ENCODE data around the gene ABHD14A. TPM values are rescaled to one million over a fixed set of nuclear protein-coding genes. Genes with fewer than 3 reads are reported as not detected.

Gene ABHD14A
- total RNA-seq, 4 donors from 2014 or later, result 20.1 to 52.7 (median 22.6) TPM

GRCh38 chr3:51982352-51982837 lies 7.5 kb downstream of the ABHD14A start:
- WGBS, 2 donors, result 7 to 13% methylated on average over 4 of the region's 4 CpGs
- H3K27ac ChIP-seq, result peak overlapping the region; percentile 81 to 96 (median 93)
- H3K4me1 ChIP-seq, result peaks cover 0 to 42% (median 20%) of the 10 kb centered on the region in 4 donors
- peak overlapping the region; percentile 53 to 76 (median 60) for H3K4me3 ChIP-seq
- DNase-seq (ENCODE audit: low spot score in 2 of 2), result no peak
- H3K27me3 ChIP-seq, result no peaks in the 10 kb centered on the region
- H3K36me3 ChIP-seq, result peaks cover 0 to 32% (median 0%) of the 10 kb centered on the region in 3 donors
- H3K9me3 ChIP-seq, result no peaks in the 10 kb centered on the region
- TF ChIP-seq CTCF (IDR thresholded peaks at IDR 0.05), result peak in 1 of 5 experiments; percentile 43
- no peak for TF ChIP-seq EP300 (IDR thresholded peaks at IDR 0.05)

GRCh38 chr3:51982838-51983577 lies 8.1 kb downstream of the ABHD14A start, which contains the start of gene ACY1:
ACY1 (plus strand) TSS chr3:51983535; CDS start chr3:51984065, 530 bp downstream.
- peak within 1 kb of the TSS; percentile 81 to 96 (median 93) for H3K27ac ChIP-seq
- no peaks in the 10 kb centered on the region for H3K27me3 ChIP-seq
- WGBS, 2 donors, result 1 to 4% methylated on average over 9 to 54 of the region's 68 CpGs
- peak; percentile 67 to 68 for DNase-seq (ENCODE audit: low spot score in 2 of 2)
- no peaks in the 10 kb centered on the region for H3K9me3 ChIP-seq
- peaks cover 0 to 42% (median 20%) of the 10 kb centered on the region in 4 donors for H3K4me1 ChIP-seq
- H3K36me3 ChIP-seq, result peaks cover 0 to 35% (median 0%) of the 10 kb centered on the region in 3 donors
- peak in 1 of 2 donors; percentile 71 for TF ChIP-seq EP300 (IDR thresholded peaks at IDR 0.05)
- peak in 1 of 2 donors; percentile 68 for TF ChIP-seq POLR2A (IDR thresholded peaks at IDR 0.05)
- TF ChIP-seq CTCF (IDR thresholded peaks at IDR 0.05), result peak in 1 of 5 experiments; percentile 8
- H3K4me3 ChIP-seq, result peak within 1 kb of the TSS; percentile 53 to 76 (median 60)

GRCh38 chr3:51983578-51984268 lies 8.9 kb downstream of the ABHD14A start:
- no peak for DNase-seq (ENCODE audit: low spot score in 2 of 2)
- H3K4me1 ChIP-seq, result peaks cover 0 to 42% (median 20%) of the 10 kb centered on the region in 4 donors
- peaks cover 0 to 40% (median 0%) of the 10 kb centered on the region in 3 donors for H3K36me3 ChIP-seq
- 61 to 68% methylated on average over 20 to 22 of the region's 22 CpGs for WGBS, 2 donors
- no peaks in the 10 kb centered on the region for H3K9me3 ChIP-seq
- peak overlapping the region; percentile 81 to 96 (median 93) for H3K27ac ChIP-seq
- no peaks in the 10 kb centered on the region for H3K27me3 ChIP-seq
- TF ChIP-seq EP300 (IDR thresholded peaks at IDR 0.05), result no peak
- TF ChIP-seq POLR2A (IDR thresholded peaks at IDR 0.05), result no peak
- TF ChIP-seq CTCF (IDR thresholded peaks at IDR 0.05), result no peak
- H3K4me3 ChIP-seq, result peak overlapping the region; percentile 53 to 76 (median 60)

DNA sequence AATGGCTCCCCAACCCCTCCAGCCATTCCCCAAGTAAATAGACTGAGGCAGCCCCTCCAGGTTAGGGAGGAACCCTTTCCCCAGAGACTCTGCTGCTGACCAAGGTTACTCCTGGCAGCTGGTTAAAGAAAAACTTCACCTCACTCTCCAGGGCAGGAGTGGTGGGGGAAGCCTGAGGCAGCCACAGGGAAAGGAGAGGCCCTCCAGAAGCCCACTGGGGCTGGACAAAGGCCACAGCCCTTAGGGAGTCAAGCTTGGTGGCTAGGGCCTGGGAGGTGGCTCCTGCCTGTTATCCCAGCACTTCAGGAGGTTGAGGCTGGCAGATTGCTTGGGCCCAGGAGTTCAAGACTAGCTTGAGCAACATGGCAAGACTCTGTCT lies 9.4 kb downstream of the ABHD14A start:
- TF ChIP-seq POLR2A (IDR thresholded peaks at IDR 0.05), result no peak
- no peak for TF ChIP-seq EP300 (IDR thresholded peaks at IDR 0.05)
- no peak for TF ChIP-seq CTCF (IDR thresholded peaks at IDR 0.05)
- peak overlapping the region in 3 of 4 donors; percentile 93 to 96 (median 93) for H3K27ac ChIP-seq
- DNase-seq (ENCODE audit: low spot score in 2 of 2), result no peak
- peaks cover 0 to 42% (median 20%) of the 10 kb centered on the region in 4 donors for H3K4me1 ChIP-seq
- H3K4me3 ChIP-seq, result peak overlapping the region in 1 of 4 donors; percentile 59
- H3K36me3 ChIP-seq, result peaks cover 0 to 46% (median 0%) of the 10 kb centered on the region in 3 donors
- no peaks in the 10 kb centered on the region for H3K9me3 ChIP-seq
- no peaks in the 10 kb centered on the region for H3K27me3 ChIP-seq

Measured in tibial nerve (tissue), 4 donors.